Body of pancreas (tissue), 4 donors: ENCODE results near the gene RRAGA.

Experiments
- CTCF ChIP-seq, 7 experiments: fragments of 450-650 bp in 4 of 7; fragments of 200-600 bp in 3 of 7; sonication (generic) in 3 of 7; IDR thresholded peaks; one replicate each; pipeline ENCODE4 v1.5.1; 2016 to 2019; ENCODE audit warnings: antibody characterized with exemption in 7 of 7
- POLR2A ChIP-seq, 3 donors: fragments of 450-650 bp; IDR thresholded peaks; one replicate each; pipeline ENCODE4 v1.6.1; 2016; ENCODE audit warnings: antibody characterized with exemption in 3 of 3, mild to moderate bottlenecking in 2 of 3

- TF ChIP-seq CTCF (IDR thresholded peaks at IDR 0.05) = no peak
- TF ChIP-seq POLR2A (IDR thresholded peaks at IDR 0.05) = no peak
Measured at GRCh38 chr9:19036611-19037010, 12.6 kb upstream of the RRAGA start.
